Mononuclear cell (primary cell): ENCODE measurements around the gene CIP2A. TPM values are rescaled to one million over a fixed set of nuclear protein-coding genes. Genes with fewer than 3 reads are reported as not detected.

Source experiments
- H3K27me3 ChIP-seq: 2 replicates; pipeline ENCODE4 v1.6.0; 2011; ENCODE audit warnings: low read length, control low read depth; ENCODE audit not compliant: insufficient read depth
- H3K4me1 ChIP-seq: 2 replicates; pipeline ENCODE4 v1.5.1; 2011; ENCODE audit warnings: mild to moderate bottlenecking, low read length, control low read depth; ENCODE audit not compliant: insufficient read depth
- H3K4me3 ChIP-seq: 2 replicates; pipeline ENCODE4 v1.5.1; 2011; ENCODE audit warnings: mild to moderate bottlenecking, low read length, moderate library complexity
- H3K9me3 ChIP-seq: 2 replicates; pipeline ENCODE4 v1.5.1; 2011; ENCODE audit warnings: low read depth, mild to moderate bottlenecking, control low read depth, low read length
- total RNA-seq: library from RNA; depleted of rRNA; stranded (reverse); fragments of >200 nt; gene quantifications from one replicate; pipeline ENCODE4 v1.2.3, GENCODE V29; 2012

Gene CIP2A
- total RNA-seq, 1 donor = 8.2 TPM

DNA sequence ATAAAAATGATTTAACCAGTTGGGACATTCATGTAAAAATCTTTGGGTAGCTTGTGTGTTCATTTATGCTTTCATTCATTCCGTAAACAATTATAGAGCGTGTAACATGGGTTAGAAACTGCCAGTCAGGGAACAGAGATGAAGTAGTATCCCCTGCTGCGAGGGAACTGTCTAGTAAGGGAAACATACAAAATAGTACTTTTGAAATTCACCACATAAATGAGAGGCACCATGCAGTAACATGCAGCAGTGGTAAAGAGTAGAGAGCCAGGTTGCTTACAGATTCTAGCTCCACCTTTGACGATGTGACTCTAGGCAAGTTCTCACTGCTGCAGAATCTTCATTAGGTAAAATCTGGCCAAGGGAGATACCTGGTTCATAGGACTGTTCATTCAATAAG lies 1.2 kb upstream of the CIP2A start:
- H3K4me3 ChIP-seq = no peak overlapping the region
- H3K27me3 ChIP-seq = no peaks in the 10 kb centered on the region
- peaks cover 17% of the 10 kb centered on the region for H3K4me1 ChIP-seq
- H3K9me3 ChIP-seq = no peaks in the 10 kb centered on the region

DNA sequence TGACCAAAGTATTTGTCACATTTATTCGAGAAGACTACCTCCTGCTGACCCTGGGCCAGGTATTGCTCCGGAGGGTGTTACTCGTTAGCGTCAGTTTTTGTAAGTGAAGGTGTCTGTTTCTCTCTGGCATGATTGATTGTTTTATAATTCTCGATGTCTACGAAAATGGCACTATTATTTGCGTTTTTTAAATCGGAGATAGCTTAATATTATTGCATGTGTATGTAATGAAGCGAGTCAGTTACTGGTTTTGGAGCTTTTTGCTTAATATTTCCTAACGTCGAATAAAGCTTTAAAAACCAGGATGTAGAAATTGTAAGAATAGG lies 723 bp upstream of the CIP2A start:
- no peaks in the 10 kb centered on the region for H3K9me3 ChIP-seq
- H3K4me3 ChIP-seq = peak overlapping the region; percentile 92
- H3K4me1 ChIP-seq = peaks cover 17% of the 10 kb centered on the region
- H3K27me3 ChIP-seq = no peaks in the 10 kb centered on the region

DNA sequence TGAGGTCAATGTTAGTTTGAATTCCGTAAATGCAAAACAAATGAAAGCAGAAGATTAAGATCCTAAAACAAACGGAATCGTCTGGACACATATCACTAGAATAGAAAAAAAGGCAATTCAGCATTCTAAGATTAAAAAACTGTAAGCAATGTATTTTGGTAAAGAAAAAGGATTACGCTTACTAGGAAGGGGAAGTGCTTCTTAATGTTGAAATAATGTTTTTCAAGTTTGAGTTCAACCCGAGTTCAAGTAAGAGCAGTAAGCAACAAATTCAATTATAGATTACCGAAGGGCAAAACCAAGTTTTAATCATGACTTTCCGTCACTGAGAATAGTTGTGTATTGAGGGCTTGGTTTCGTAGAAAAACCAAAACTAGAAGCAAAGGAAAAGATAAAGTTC lies 637 bp downstream of the CIP2A start:
- Histone ChIP-seq H3K9me3 (no peaks in the 10 kb centered on the region), H3K27me3 (no peaks in the 10 kb centered on the region), H3K4me3 (peak overlapping the region; percentile 92), H3K4me1 (peaks cover 17% of the 10 kb centered on the region)

DNA sequence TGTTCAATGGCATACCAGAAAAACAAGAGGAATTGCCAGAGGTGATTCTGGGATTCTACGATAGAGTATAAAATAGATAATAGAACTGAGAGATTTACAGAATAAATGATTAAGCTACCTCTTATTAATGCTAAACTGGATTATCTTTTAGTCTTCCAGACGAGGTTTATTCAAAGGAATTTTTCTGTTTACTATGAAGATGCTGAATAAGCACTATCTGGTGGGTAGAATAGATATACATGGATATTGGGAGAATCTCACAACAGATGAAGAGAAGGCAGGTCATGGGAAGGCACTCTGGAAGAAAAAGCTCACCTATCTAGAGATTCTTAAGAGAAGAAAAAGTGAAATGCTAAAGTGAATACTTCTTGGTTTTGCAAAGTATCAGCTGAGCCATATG lies 11.2 kb downstream of the CIP2A start:
- Histone ChIP-seq H3K4me3 (no peak overlapping the region), H3K27me3 (no peaks in the 10 kb centered on the region), H3K4me1 (no peaks in the 10 kb centered on the region), H3K9me3 (no peaks in the 10 kb centered on the region)

DNA sequence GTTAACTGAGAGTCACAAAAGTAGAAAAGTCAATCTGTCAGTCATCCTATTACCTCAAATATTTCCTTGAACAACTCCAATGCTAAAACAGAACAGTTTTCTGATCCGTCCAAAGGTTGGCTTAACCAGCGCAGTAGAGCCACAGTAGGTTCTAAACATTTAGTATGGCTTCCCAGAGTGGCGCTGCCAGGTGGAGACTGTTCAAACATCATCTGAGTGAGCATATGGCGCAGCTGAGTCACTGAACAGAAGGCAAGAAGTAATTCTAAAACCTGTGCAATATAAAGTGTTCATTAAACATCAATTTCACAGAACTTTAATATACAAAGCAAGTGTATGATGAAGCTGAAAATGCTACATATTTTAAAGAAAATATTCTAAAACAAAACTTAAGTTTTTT lies 19.9 kb downstream of the CIP2A start:
- Histone ChIP-seq H3K4me3 (no peak overlapping the region), H3K9me3 (no peaks in the 10 kb centered on the region), H3K27me3 (no peaks in the 10 kb centered on the region), H3K4me1 (no peaks in the 10 kb centered on the region)

DNA sequence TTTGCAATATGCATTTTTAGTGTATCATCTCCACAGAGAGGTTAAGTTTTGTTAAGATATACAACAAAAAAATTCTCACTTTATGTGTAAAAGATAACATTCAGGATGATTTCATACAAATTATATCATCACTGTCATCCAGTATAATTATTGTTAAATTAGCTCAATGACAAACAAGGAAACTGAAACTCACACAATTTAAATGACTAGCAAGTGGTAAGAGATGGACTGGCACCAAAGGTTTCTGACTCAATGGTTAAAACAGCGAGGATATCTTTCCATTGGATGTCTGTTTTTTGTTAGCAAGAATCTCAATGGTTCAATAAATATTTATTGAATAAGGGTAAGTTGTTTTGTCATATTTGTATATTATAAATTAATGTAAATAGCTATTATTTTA lies 22.6 kb downstream of the CIP2A start:
- H3K4me1 ChIP-seq = no peaks in the 10 kb centered on the region
- no peak overlapping the region for H3K4me3 ChIP-seq
- H3K9me3 ChIP-seq = no peaks in the 10 kb centered on the region
- H3K27me3 ChIP-seq = no peaks in the 10 kb centered on the region

DNA sequence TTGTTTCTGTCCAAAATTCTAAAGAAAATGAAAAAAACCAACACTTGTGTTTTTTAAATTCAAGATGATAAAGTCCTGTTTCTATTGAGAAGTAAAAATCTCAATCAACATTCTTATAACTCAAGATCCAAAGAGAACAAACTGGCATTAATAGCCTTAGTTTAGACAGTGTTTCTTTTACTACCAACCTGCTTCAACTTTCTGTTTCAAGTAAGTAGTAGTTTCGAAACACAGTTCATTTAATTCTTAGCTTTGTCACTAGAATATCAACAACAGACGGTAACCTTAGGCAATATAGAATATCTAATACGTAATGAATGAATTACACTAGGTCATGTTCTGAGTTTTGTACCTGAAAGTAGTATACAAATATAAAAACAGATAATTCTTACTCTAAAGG lies 23.7 kb downstream of the CIP2A start:
- no peaks in the 10 kb centered on the region for H3K4me1 ChIP-seq
- no peaks in the 10 kb centered on the region for H3K27me3 ChIP-seq
- H3K9me3 ChIP-seq = no peaks in the 10 kb centered on the region
- H3K4me3 ChIP-seq = no peak overlapping the region

DNA sequence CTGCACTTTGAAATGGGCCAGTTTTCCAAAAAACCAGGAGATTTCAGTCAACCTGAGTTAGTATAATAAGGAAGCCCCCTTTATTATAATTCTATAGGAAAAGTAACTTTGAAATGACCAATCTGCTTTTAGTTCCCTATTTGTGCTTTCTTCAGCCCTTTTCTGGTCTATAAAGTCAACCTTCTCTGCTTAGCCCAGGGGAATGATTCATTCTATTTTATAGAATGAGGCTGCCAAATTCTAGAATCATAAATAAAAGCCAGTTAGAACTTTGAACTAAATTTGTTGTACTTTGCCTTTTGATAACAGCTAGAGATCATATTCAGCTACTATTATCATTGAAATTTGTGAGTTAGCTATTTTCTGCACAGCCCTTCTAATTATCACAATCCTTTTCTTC lies 24.7 kb downstream of the CIP2A start:
- Histone ChIP-seq H3K4me1 (no peaks in the 10 kb centered on the region), H3K27me3 (no peaks in the 10 kb centered on the region), H3K9me3 (no peaks in the 10 kb centered on the region), H3K4me3 (no peak overlapping the region)

DNA sequence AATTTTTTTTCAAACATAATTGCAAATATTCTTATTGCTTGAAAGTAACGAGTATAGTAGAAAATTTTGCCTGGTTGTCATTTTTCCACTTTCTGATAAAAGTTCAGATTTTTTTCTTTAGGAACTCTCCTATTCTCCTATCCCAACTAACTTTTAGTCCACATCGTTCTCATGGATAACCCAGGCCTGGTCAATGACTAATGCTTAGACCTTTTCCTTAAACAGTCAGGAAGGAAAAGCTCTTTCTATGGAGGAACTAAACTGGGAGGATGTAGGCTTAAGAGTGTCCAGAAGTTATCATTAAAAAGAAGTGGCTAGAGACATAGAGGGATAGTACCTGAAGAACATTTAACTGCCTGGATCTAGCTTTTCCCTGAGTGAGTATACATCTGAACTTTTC lies 26.7 kb downstream of the CIP2A start:
- Histone ChIP-seq H3K27me3 (no peaks in the 10 kb centered on the region), H3K9me3 (no peaks in the 10 kb centered on the region), H3K4me3 (no peak overlapping the region), H3K4me1 (no peaks in the 10 kb centered on the region)

DNA sequence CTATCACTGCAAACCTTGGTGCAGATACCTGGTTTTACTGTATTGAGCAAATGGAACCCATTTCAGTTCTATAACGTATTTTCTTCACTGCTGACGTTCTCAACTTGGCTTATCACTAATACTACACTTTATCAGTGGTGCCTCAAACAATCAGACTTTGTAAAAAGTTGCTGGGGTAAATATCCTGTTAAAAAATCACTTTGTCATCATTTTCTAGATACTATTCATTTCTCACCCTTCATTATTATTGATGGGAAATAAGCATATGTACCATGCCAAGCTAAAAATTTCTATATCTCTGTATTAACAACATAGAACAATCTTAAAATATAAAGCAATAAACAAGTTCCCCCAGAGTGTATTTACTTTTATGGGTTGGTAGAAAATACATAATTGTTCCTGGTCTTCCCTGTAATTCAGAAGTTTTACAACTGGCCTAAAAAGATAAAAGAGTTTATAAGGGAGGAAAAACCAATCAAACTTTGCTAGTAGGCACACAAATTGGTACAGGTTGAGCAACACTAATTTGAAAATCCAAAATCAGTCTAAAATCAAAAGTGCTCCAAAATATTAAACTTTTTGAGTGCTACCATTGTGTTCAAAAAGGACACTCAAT lies 33.2 kb downstream of the CIP2A start:
- no peaks in the 10 kb centered on the region for H3K27me3 ChIP-seq
- no peaks in the 10 kb centered on the region for H3K9me3 ChIP-seq
- H3K4me3 ChIP-seq = no peak overlapping the region
- no peaks in the 10 kb centered on the region for H3K4me1 ChIP-seq

DNA sequence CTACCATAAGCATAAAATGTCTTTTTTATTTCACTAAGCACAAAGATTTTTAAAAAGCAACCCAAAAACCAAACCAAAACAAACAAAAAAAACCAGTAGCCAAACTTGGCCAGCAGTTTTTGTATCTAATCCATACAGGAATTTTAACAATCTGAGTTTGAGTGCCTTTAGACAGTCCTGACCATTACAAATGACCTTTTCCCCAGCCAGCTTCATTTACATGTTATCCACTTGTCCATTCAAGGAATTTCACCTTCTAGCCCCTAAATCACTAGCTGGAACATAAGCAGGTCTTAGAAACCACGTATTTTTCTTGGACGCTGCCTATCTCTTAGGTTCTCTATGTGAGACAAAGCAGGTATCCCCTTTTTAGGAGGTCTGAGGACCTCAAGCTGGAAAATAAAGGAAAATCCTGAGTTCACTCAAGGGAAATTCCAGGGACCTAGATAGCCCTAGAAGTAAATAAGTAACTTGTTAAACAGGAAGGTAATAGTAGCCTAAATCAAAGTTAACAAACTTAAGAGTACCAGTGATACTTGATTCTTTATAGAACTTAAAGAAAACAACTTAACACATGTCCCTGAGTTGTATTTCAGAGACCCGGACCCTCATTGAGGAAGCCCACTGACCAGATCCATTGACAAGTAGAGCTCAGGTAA lies 34.2 kb downstream of the CIP2A start:
- Histone ChIP-seq H3K4me3 (no peak overlapping the region), H3K4me1 (no peaks in the 10 kb centered on the region), H3K9me3 (no peaks in the 10 kb centered on the region), H3K27me3 (no peaks in the 10 kb centered on the region)

DNA sequence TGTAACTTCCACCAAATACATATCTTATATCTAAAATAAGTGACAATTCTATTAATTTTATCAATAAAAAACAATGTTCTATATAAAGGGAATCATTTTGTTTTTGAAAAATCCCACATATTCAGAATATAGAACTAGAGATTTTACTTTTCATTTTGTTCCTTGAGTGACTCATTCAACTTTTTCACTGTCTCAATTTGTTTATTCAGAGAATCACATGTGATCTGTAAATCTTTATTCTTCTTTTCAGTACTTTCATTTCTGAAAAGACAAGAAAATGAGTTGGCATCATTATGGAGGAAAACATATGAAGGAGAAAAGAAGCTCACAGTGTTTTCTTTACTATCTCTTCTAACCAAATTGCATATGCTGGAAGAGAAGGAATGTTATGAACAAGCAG lies 35.0 kb downstream of the CIP2A start:
- H3K27me3 ChIP-seq = no peaks in the 10 kb centered on the region
- H3K4me3 ChIP-seq = no peak overlapping the region
- H3K4me1 ChIP-seq = no peaks in the 10 kb centered on the region
- H3K9me3 ChIP-seq = no peaks in the 10 kb centered on the region

DNA sequence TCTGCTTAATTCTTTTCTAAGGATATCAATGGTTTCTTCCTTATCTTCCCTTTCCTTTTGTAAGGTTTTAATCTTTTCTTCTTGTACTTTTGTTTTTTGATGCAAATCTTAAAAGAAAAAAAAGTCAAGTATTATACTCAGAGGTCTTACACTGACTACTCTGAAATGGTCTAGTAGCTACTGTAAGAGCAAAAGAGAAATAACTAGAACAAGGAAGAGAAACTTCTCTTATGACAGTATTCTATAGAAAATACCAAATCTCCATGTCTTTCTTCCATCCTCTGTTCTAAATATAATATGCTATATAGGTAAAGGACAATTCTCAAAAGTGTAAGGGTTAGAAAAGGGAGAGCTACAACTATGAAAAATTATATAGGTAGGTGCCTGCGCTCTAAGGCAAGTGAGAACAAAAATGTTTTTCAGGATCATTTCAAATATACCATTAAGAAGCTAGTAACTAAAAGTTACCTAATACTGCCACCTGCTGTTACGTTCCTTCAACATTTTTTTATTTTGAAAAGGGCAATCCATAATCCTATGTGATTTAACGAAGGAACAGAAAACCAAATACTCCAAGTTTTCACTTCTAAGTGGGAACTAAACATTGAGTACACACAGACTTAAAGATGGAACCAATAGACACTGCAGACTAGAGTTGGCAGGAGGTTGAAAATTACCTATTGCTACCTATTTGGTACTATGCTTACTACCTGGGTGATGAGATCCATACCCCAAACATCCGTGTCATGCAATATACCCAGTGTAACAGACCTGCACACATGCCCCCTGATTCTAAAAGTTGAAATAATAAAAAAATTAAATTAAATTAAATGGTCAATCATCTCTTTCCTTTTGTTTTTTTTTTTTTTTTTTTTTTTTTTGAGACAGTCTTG lies 36.7 kb downstream of the CIP2A start:
- Histone ChIP-seq H3K9me3 (no peaks in the 10 kb centered on the region), H3K4me3 (no peak overlapping the region), H3K4me1 (no peaks in the 10 kb centered on the region), H3K27me3 (no peaks in the 10 kb centered on the region)

DNA sequence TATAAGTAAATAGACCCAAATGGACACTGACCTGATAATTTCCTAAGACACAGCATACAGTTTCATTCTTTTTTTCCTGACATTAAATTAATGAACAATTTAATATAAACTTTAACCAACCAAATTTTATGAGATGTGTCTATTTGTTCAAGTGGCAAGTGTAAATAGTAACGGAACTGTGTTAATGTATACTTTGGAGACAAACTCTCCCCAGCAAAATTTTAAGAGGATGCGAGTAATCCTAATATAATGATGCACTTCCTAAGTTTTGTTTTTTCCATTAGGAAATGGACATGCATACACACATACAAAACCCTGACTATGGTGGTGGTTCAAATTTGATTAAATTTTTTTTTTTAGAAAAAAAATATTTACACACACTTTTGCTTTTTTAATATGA lies 40.4 kb downstream of the CIP2A start:
- Histone ChIP-seq H3K4me3 (no peak overlapping the region), H3K4me1 (no peaks in the 10 kb centered on the region), H3K27me3 (no peaks in the 10 kb centered on the region), H3K9me3 (no peaks in the 10 kb centered on the region)

DNA sequence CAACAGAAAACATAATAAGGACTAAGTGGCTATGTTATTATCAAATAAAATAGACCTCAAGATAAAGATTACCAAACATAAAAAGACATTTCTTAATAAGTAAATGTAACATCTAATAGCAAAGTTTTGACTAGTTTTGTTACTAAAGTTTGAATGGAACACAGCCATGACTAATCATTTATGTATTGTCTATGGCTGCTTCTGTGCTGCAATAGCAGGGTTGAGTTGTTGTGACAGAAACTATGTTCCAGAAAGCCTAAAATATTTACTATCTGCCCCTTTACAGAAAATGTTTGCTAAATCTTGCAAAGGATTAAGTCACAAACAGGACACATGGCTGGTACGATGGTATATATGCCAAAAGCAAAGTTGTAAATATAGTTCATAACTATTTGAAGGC lies 40.9 kb downstream of the CIP2A start:
- Histone ChIP-seq H3K9me3 (no peaks in the 10 kb centered on the region), H3K4me3 (no peak overlapping the region)

More for the DNA sequence above, 40.9 kb downstream of the CIP2A start:
- no peaks in the 10 kb centered on the region for H3K27me3 ChIP-seq
- H3K4me1 ChIP-seq = no peaks in the 10 kb centered on the region
